A549 (cell line): ENCODE measurements around the gene SHD.

ENCODE experiments used
- CBX2 ChIP-seq: fragments of 200-600 bp; sonication (generic); IDR thresholded peaks from 2 replicates; pipeline ENCODE4 v1.6.1; 2016; ENCODE audit warnings: low read depth, mild to moderate bottlenecking, borderline replicate concordance
- CHD2 ChIP-seq: fragments of 150-350 bp; IDR thresholded peaks from 2 replicates; pipeline ENCODE4 v1.6.1; 2014; ENCODE audit warnings: low read length; ENCODE audit not compliant: partially characterized antibody

GRCh38 chr19:4310247-4311121, 31.4 kb downstream of the SHD start:
- TF ChIP-seq CHD2 (no peak), CBX2 (no peak)
